Natural killer cell (primary cell): ENCODE measurements around the gene RAB26. TPM values are rescaled to one million over a fixed set of nuclear protein-coding genes. Genes with fewer than 3 reads are reported as not detected.

ENCODE experiments used
- ATAC-seq, 3 donors: fragments of 150-1000 bp in 2 of 3; fragments of 200-7000 bp in 1 of 3; cut with Tn5 transposase; 1 replicate in 1 of 3; 2 replicates in 2 of 3; pipeline ENCODE4 v1.10.0; 2021; ENCODE audit warnings: mild to moderate bottlenecking in 2 of 3, moderate library complexity in 2 of 3
- DNase-seq, 2 donors: peaks; one replicate each; pipeline versions ENCODE4 v3.0.0 to v3.0.0-alpha.2; 2013 to 2021; ENCODE audit warnings: mixed read lengths in 1 of 2
- H3K27ac ChIP-seq: one replicate; pipeline ENCODE4 v1.5.1; 2013; ENCODE audit warnings: mild to moderate bottlenecking, low read length
- H3K27me3 ChIP-seq: one replicate; pipeline ENCODE4 v1.6.1; 2013; ENCODE audit warnings: low read length; ENCODE audit not compliant: control insufficient read depth, insufficient read depth
- H3K36me3 ChIP-seq: one replicate; pipeline ENCODE4 v1.6.1; 2013; ENCODE audit warnings: low read length; ENCODE audit not compliant: control insufficient read depth, insufficient read depth
- H3K4me1 ChIP-seq: one replicate; pipeline ENCODE4 v1.6.1; 2013; ENCODE audit warnings: low read length; ENCODE audit not compliant: control insufficient read depth, insufficient read depth
- H3K4me3 ChIP-seq: one replicate; pipeline ENCODE4 v1.5.1; 2013; ENCODE audit warnings: low read length
- H3K9me3 ChIP-seq: one replicate; pipeline ENCODE4 v1.6.1; 2013; ENCODE audit warnings: low read length; ENCODE audit not compliant: control insufficient read depth, insufficient read depth
- H3K27ac Mint-ChIP-seq, 2 donors: one replicate each; pipeline ENCODE4 v1.8.0; 2022; ENCODE audit warnings: mild to moderate bottlenecking in 2 of 2, mixed read lengths in 2 of 2, moderate library complexity in 1 of 2
- H3K27me3 Mint-ChIP-seq, 2 donors: one replicate each; pipeline ENCODE4 v1.8.0; 2022; ENCODE audit warnings: low read depth in 2 of 2, mixed read lengths in 2 of 2
- H3K36me3 Mint-ChIP-seq: one replicate; pipeline ENCODE4 v1.8.0; 2022; ENCODE audit warnings: mixed read lengths
- H3K4me1 Mint-ChIP-seq, 2 donors: one replicate each; pipeline ENCODE4 v1.8.0; 2022; ENCODE audit warnings: mixed read lengths in 2 of 2
- H3K4me3 Mint-ChIP-seq: one replicate; pipeline ENCODE4 v1.8.0; 2022; ENCODE audit warnings: mild to moderate bottlenecking, moderate library complexity, mixed read lengths
- H3K9me3 Mint-ChIP-seq, 2 donors: one replicate each; pipeline ENCODE4 v1.8.0; 2022; ENCODE audit warnings: mixed read lengths in 2 of 2
- WGBS: methylation state at CpG from one replicate; pipeline ENCODE4 v1.1.7; 2013; ENCODE audit warnings: missing lambda C conversion rate; ENCODE audit not compliant: insufficient coverage; 5-methylcytosine and 5-hydroxymethylcytosine counted together
- intact Hi-C: fragments of 100-400 bp; cut with micrococcal nuclease; formaldehyde crosslinking; loops from one replicate; pipeline ENCODE4 v1.14.2; 2022
- total RNA-seq, 4 donors: library from RNA; stranded (reverse); fragments of 120-200 nt in 1 of 4; gene quantifications; one replicate each; pipeline versions ENCODE4 v1.2.3 to v1.2.4, GENCODE V29; 2013 to 2022
- TF ChIP-seq, protein P1 (sequence below): fragments of 200-600 bp; IDR thresholded peaks from one replicate; pipeline ENCODE4 v1.8.0; 2022; ENCODE audit warnings: antibody characterized with exemption

The RAB26 gene
- total RNA-seq, 3 donors from 2014 or later (not counting 1 experiment from before 2014, with no cell fraction given), result 0.27 to 0.28 TPM; not detected in 1

DNA sequence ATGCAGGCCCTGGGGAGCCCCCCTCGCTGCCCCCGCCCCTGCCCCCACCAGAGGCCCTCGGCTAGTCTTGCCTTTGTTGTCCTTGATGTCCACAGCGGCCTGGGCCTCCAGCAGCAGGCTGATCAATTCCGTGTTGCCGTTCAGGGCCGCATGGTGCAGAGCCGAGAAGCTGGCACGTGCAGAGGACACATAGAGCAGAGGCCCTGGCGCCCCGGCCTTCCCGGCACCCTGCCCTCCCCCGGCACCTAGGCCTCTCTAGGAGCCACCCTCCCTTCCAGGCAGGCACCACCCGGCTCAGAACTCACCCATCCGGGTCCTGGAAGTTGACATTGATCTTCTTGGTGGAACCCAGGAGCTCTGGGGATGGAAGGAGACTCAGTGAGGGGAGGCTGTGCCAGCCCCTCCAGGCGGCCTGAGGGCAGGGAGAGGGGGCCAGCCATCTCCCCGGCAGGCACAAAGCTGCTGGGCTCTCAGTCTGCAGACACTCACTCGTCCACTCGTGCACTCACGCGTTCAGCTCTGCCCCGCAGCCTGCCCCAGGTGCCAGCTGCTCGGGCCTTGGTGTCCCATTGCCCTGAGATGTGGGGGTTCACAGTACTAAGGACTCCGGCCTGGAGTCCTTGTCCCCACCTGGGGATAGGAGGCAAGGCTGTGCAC lies 41.7 kb downstream of the RAB26 start:
- peaks cover 3% of the 10 kb centered on the region for H3K4me1 ChIP-seq
- 92% methylated on average over 24 of the region's 24 CpGs for WGBS
- TF ChIP-seq, protein P1, sequence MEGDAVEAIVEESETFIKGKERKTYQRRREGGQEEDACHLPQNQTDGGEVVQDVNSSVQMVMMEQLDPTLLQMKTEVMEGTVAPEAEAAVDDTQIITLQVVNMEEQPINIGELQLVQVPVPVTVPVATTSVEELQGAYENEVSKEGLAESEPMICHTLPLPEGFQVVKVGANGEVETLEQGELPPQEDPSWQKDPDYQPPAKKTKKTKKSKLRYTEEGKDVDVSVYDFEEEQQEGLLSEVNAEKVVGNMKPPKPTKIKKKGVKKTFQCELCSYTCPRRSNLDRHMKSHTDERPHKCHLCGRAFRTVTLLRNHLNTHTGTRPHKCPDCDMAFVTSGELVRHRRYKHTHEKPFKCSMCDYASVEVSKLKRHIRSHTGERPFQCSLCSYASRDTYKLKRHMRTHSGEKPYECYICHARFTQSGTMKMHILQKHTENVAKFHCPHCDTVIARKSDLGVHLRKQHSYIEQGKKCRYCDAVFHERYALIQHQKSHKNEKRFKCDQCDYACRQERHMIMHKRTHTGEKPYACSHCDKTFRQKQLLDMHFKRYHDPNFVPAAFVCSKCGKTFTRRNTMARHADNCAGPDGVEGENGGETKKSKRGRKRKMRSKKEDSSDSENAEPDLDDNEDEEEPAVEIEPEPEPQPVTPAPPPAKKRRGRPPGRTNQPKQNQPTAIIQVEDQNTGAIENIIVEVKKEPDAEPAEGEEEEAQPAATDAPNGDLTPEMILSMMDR, result no peak
- ATAC-seq (no peak), DNase-seq (no peak)
- peaks cover 12% of the 10 kb centered on the region for H3K27me3 ChIP-seq
- no peaks in the 10 kb centered on the region for H3K9me3 Mint-ChIP-seq
- intact Hi-C loops, result no loop called here
- H3K27ac Mint-ChIP-seq, result no peak overlapping the region
- no peak overlapping the region for H3K27ac ChIP-seq
- no peaks in the 10 kb centered on the region for H3K36me3 Mint-ChIP-seq
- peaks cover 0 to 5% of the 10 kb centered on the region in 2 donors for H3K27me3 Mint-ChIP-seq
- no peak overlapping the region for H3K4me3 ChIP-seq
- H3K36me3 ChIP-seq, result no peaks in the 10 kb centered on the region
- H3K4me3 Mint-ChIP-seq, result no peak overlapping the region
- H3K4me1 Mint-ChIP-seq, result peaks cover 0 to 4% of the 10 kb centered on the region in 2 donors
- no peaks in the 10 kb centered on the region for H3K9me3 ChIP-seq

DNA sequence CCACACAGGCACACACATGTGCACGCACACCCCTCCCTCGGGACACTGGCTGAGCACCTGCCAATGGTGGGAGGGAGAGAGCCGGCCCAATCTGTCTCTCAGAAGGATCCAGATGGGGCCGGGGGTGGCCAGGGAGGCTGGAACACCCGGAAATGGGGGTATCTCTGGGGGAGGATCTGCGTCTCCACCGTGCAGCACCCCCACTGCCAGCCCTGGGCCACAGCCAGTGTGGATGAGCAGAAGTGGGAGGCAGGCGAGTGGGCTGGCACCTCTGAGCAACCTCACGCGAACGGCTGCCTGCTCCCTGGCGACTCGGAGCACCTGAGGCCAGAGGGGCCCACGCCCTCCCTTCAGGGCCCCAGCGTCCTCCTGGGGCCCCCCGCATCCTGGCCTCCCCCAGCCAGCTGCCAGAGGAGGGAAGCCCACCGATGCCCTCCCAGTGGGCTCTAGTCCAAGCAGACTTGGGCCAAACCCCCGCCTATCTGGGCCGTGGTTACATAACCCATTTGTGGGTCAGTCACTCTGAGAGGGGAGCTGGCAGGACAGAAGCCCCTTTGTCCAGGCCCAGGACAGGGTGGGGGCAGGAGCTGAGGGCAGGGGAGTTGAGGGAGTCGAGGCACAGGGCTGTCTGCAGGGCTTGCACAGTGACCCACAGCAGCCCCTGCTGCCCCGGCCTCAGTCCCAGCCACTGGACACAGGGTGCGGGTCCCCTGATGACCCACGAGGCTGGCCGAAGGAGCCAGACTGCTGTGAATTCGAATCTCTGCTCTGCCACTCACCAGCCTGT lies 42.4 kb downstream of the RAB26 start:
- no peak overlapping the region for H3K27ac Mint-ChIP-seq
- H3K36me3 ChIP-seq, result no peaks in the 10 kb centered on the region
- no peaks in the 10 kb centered on the region for H3K9me3 ChIP-seq
- peaks cover 19% of the 10 kb centered on the region for H3K27me3 ChIP-seq
- H3K4me3 Mint-ChIP-seq, result no peak overlapping the region
- no peaks in the 10 kb centered on the region for H3K9me3 Mint-ChIP-seq
- no peak overlapping the region for H3K27ac ChIP-seq
- no peak overlapping the region for H3K4me3 ChIP-seq
- WGBS, result 83% methylated on average over 25 of the region's 25 CpGs
- TF ChIP-seq, protein P1, result no peak
- peaks cover 0 to 5% of the 10 kb centered on the region in 2 donors for H3K4me1 Mint-ChIP-seq
- peaks cover 0 to 5% of the 10 kb centered on the region in 2 donors for H3K27me3 Mint-ChIP-seq
- no peak for ATAC-seq
- H3K4me1 ChIP-seq, result peaks cover 10% of the 10 kb centered on the region
- no peaks in the 10 kb centered on the region for H3K36me3 Mint-ChIP-seq
- no peak for DNase-seq
- intact Hi-C loops, result no loop called here

DNA sequence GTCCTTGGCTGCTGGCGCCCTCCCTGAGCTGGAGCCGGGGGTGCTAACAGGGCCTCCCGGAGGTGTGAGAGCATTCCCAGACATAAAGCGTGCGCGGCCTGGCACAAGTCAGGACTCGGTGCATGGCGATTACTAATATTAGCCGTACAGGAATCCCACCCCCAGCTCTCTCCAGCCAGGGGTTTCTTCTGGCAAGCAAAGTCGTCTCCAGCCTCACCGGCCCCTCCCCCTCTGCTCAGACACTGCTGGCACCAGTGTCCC lies 43.0 kb downstream of the RAB26 start:
- no peak overlapping the region for H3K27ac ChIP-seq
- WGBS, result 92% methylated on average over 11 of the region's 11 CpGs
- H3K27me3 ChIP-seq, result peaks cover 19% of the 10 kb centered on the region
- intact Hi-C loops, result no loop called here
- H3K9me3 Mint-ChIP-seq, result no peaks in the 10 kb centered on the region
- H3K36me3 ChIP-seq, result no peaks in the 10 kb centered on the region
- ATAC-seq, result no peak
- H3K4me1 ChIP-seq, result peaks cover 11% of the 10 kb centered on the region
- H3K4me1 Mint-ChIP-seq, result peaks cover 0 to 5% of the 10 kb centered on the region in 2 donors
- H3K27ac Mint-ChIP-seq, result no peak overlapping the region
- no peak overlapping the region for H3K4me3 Mint-ChIP-seq
- TF ChIP-seq, protein P1, result no peak
- H3K36me3 Mint-ChIP-seq, result no peaks in the 10 kb centered on the region
- H3K9me3 ChIP-seq, result no peaks in the 10 kb centered on the region
- no peak for DNase-seq
- peaks cover 0 to 5% of the 10 kb centered on the region in 2 donors for H3K27me3 Mint-ChIP-seq
- H3K4me3 ChIP-seq, result no peak overlapping the region
